H1 (cell line): ENCODE data around the gene L3MBTL2. TPM values are rescaled to one million over a fixed set of nuclear protein-coding genes. Genes with fewer than 3 reads are reported as not detected.

Experiments
- CEBPB ChIP-seq: IDR thresholded peaks from 2 replicates; pipeline ENCODE4 v1.6.1; 2012; ENCODE audit warnings: low read depth, low read length
- CHD2 ChIP-seq: IDR thresholded peaks from 2 replicates; pipeline ENCODE4 v1.6.1; 2012; ENCODE audit warnings: low read length, improper control_type of control experiment
- TCF12 ChIP-seq: IDR thresholded peaks from 2 replicates; pipeline ENCODE4 v1.6.1; 2011; ENCODE audit warnings: low read depth, mild to moderate bottlenecking, low read length
- polyA plus RNA-seq, 7 experiments: library from polyadenylated mRNA; depleted of rRNA in 3 of 7; stranded (reverse) in 5 of 7; unstranded in 2 of 7; fragments of >200 nt in 5 of 7; fragments of 200-250 nt in 2 of 7; gene quantifications; 1 replicate in 5 of 7; 2 replicates in 1 of 7; 4 replicates in 1 of 7; pipeline versions ENCODE4 v1.2.1 to v1.2.3, GENCODE V29; 2011 to 2013; ENCODE audit warnings: missing spikeins in 2 of 7, mixed read lengths in 2 of 7
- total RNA-seq: library from RNA; stranded (reverse); fragmentation: NEBNext Ultra II Directional; extraction: Animal tissue kit (Norgen Biotek cat#: 25700); gene quantifications from 2 replicates; pipeline ENCODE4 v1.2.1, GENCODE V29; 2021

The L3MBTL2 gene
- total and polyA plus RNA-seq, 2 of the 8 experiments (the other 6 are each of a cell fraction or from before 2014, with no cell fraction given), result 23.9 to 24.9 TPM

- TF ChIP-seq CEBPB, result no peak
- TF ChIP-seq CHD2, result no peak
- TF ChIP-seq TCF12, result no peak
These were observed 66.7 kb downstream of the L3MBTL2 start (continued) for GRCh38 chr22:41271787-41272186.
